PFSK-1 (cell line): Measurements from ENCODE around the gene PLEKHG4B.

Source experiments
- FOXP2 ChIP-seq: optimal IDR thresholded peaks from 2 replicates; pipeline ENCODE3; 2011; ENCODE audit warnings: borderline replicate concordance, control low read depth, inconsistent platforms; ENCODE audit not compliant: insufficient read depth; ENCODE audit errors: extremely low read length, extremely low read depth
- POLR2AphosphoS5 ChIP-seq: IDR thresholded peaks from 2 replicates; pipeline ENCODE4 v1.6.1; 2012; ENCODE audit warnings: low read depth, mild to moderate bottlenecking, control low read depth, low read length, moderate library complexity
- REST ChIP-seq, 2 experiments: IDR thresholded peaks; 2 replicates each; pipeline versions ENCODE4 v1.6.1 to v1.8.0; 2011 to 2012; ENCODE audit warnings: low read depth in 2 of 2, low read length in 2 of 2, control low read depth in 1 of 2, inconsistent platforms in 1 of 2, mild to moderate bottlenecking in 1 of 2, moderate library complexity in 1 of 2; ENCODE audit not compliant: insufficient read depth in 1 of 2
- SIN3A ChIP-seq: IDR thresholded peaks from 2 replicates; pipeline ENCODE4 v1.6.1; 2012; ENCODE audit warnings: mild to moderate bottlenecking, low read length, moderate library complexity, borderline replicate concordance; ENCODE audit not compliant: insufficient read depth
- TAF1 ChIP-seq: IDR thresholded peaks from 2 replicates; pipeline ENCODE4 v1.6.1; 2012; ENCODE audit warnings: low read length, control low read depth, borderline replicate concordance; ENCODE audit not compliant: insufficient read depth

DNA sequence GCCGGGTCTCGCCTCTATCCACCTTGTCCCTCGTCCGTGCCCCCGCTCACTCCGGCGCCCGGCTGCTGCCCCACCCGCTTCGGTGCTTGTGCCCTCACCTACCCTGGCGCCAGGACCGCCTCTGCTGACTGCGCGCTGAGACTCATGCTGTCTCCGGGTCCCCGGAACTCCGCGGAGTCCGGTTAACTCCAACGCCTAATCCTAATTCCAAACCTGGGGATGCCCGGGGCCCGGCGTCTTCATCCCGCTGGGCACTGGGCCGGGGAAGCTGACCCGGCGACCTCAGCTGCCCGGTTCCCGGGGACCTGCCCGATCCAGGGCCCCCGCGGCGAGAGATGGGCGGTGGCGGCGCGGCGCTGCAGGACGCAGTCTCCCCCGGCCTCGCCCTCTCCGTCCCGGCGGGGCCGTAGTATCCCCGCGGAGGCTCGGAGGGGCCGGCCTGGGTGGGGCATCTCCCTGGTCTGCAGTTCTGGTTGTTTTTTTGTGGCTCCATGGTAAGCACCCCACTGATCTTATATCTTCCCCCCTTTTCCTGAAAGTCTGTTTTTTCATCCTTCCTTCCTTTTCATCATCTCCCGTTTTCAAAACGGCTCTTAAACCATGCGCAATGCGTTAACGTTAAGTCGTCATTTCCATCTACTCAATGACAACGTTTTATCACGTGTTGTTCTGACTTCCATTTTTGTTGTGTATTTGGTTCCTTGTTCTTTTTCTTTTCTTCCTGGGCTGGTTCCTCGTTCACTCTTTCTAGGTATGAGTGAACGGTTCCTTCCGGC, 41.1 kb upstream of the PLEKHG4B start:
- TF ChIP-seq POLR2AphosphoS5 (no peak), SIN3A (no peak), REST (IDR thresholded peaks at IDR 0.05; ENCODE audit: insufficient read depth in 1 of 2, low read depth in 2 of 2, low read length in 2 of 2) (no peak), TAF1 (no peak), FOXP2 (no peak)
